ENCODE data around the gene TPST1.

- no peak for TF ChIP-seq CTCF (conservative IDR thresholded peaks at IDR 0.05)
- no peak for TF ChIP-seq EZH2 (IDR thresholded peaks at IDR 0.05; ENCODE audit: low read depth)
Observed at GRCh38 chr7:66276363-66276762, 71.2 kb downstream of the TPST1 start.

Data from PC-9 (cell line).